ENCODE data around the gene ATP4B.
"Not testable (repeated sequence)": the region's sequence is repeated elsewhere in the genome, so short reads cannot be mapped to it uniquely, and the experiment has no call there.

GRCh38 chr13:113621498-113621897 is 36.5 kb downstream of the ATP4B start:
- TF ChIP-seq SETDB1 (IDR thresholded peaks at IDR 0.05; ENCODE audit: insufficient read length, low read length); ZNF121 (tag by site-specific recombination; IDR thresholded peaks at IDR 0.05); ZNF274 (IDR thresholded peaks at IDR 0.05; ENCODE audit: low read length); ZNF274 (tag by site-specific recombination; IDR thresholded peaks at IDR 0.05; ENCODE audit: borderline replicate concordance); HOXA7 (CRISPR knock-in tag; IDR thresholded peaks at IDR 0.05; ENCODE audit: borderline replicate concordance): not testable (repeated sequence)
- TF ChIP-seq, protein P1, sequence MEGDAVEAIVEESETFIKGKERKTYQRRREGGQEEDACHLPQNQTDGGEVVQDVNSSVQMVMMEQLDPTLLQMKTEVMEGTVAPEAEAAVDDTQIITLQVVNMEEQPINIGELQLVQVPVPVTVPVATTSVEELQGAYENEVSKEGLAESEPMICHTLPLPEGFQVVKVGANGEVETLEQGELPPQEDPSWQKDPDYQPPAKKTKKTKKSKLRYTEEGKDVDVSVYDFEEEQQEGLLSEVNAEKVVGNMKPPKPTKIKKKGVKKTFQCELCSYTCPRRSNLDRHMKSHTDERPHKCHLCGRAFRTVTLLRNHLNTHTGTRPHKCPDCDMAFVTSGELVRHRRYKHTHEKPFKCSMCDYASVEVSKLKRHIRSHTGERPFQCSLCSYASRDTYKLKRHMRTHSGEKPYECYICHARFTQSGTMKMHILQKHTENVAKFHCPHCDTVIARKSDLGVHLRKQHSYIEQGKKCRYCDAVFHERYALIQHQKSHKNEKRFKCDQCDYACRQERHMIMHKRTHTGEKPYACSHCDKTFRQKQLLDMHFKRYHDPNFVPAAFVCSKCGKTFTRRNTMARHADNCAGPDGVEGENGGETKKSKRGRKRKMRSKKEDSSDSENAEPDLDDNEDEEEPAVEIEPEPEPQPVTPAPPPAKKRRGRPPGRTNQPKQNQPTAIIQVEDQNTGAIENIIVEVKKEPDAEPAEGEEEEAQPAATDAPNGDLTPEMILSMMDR (tag by site-specific recombination; IDR thresholded peaks at IDR 0.05) = not testable (repeated sequence)
